ENCODE data around the gene IL10RA. TPM values are rescaled to one million over a fixed set of nuclear protein-coding genes. Genes with fewer than 3 reads are reported as not detected.

IL10RA gene
- total RNA-seq, 4 donors from 2014 or later = 14.3 to 34.9 (median 20.9) TPM

GRCh38 chr11:117979481-117980211 is 6.5 kb upstream of the IL10RA start:
- peak overlapping the region in 1 of 4 donors; percentile 43 for H3K27ac ChIP-seq (replicated peaks in 1 of 4)
- 64% methylated on average over 7 of the region's 7 CpGs for WGBS
- H3K4me3 ChIP-seq = no peak overlapping the region
- TF ChIP-seq POLR2AphosphoS5 (IDR thresholded peaks at IDR 0.05) (peak in 1 of 2 donors; percentile 49), CTCF (IDR thresholded peaks at IDR 0.05) (no peak), POLR2A (IDR thresholded peaks at IDR 0.05; ENCODE audit: low read depth) (no peak), EP300 (IDR thresholded peaks at IDR 0.05) (no peak)
- H3K36me3 ChIP-seq = no peaks in the 10 kb centered on the region
- peak; percentile 91 for DNase-seq (ENCODE audit: extremely low spot score)
- intact Hi-C loops (cut with DNase I) = no loop called here
- peaks cover 0 to 10% (median 0%) of the 10 kb centered on the region in 4 donors for H3K4me1 ChIP-seq
- H3K9me3 ChIP-seq = no peaks in the 10 kb centered on the region
- peaks cover 0 to 19% (median 2%) of the 10 kb centered on the region in 4 donors for H3K27me3 ChIP-seq

GRCh38 chr11:117980280-117980679 is 5.9 kb upstream of the IL10RA start:
- Histone ChIP-seq H3K9me3 (no peaks in the 10 kb centered on the region), H3K36me3 (no peaks in the 10 kb centered on the region), H3K4me3 (no peak overlapping the region), H3K27me3 (peaks cover 0 to 19% (median 2%) of the 10 kb centered on the region in 4 donors), H3K4me1 (peaks cover 0 to 10% (median 0%) of the 10 kb centered on the region in 4 donors), H3K27ac (replicated peaks in 1 of 4) (no peak overlapping the region)
- WGBS = 26% methylated on average over 2 of the region's 2 CpGs
- TF ChIP-seq POLR2AphosphoS5 (IDR thresholded peaks at IDR 0.05) (no peak), EP300 (IDR thresholded peaks at IDR 0.05) (no peak), CTCF (IDR thresholded peaks at IDR 0.05) (no peak), POLR2A (IDR thresholded peaks at IDR 0.05; ENCODE audit: low read depth) (no peak)
- intact Hi-C loops (cut with DNase I) = no loop called here
- DNase-seq (ENCODE audit: extremely low spot score) = no peak

GRCh38 chr11:117980720-117981119 is 5.5 kb upstream of the IL10RA start:
- WGBS = 91% methylated on average over 3 of the region's 3 CpGs
- H3K36me3 ChIP-seq = no peaks in the 10 kb centered on the region
- H3K9me3 ChIP-seq = no peaks in the 10 kb centered on the region
- TF ChIP-seq CTCF (IDR thresholded peaks at IDR 0.05) (no peak), POLR2A (IDR thresholded peaks at IDR 0.05; ENCODE audit: low read depth) (no peak), POLR2AphosphoS5 (IDR thresholded peaks at IDR 0.05) (no peak), EP300 (IDR thresholded peaks at IDR 0.05) (no peak)
- intact Hi-C loops (cut with DNase I) = no loop called here
- no peak overlapping the region for H3K27ac ChIP-seq (replicated peaks in 1 of 4)
- DNase-seq (ENCODE audit: extremely low spot score) = peak; percentile 81
- peaks cover 0 to 19% (median 2%) of the 10 kb centered on the region in 4 donors for H3K27me3 ChIP-seq
- H3K4me3 ChIP-seq = no peak overlapping the region
- peaks cover 0 to 10% (median 3%) of the 10 kb centered on the region in 4 donors for H3K4me1 ChIP-seq

GRCh38 chr11:117983163-117983475 is 3.1 kb upstream of the IL10RA start:
- intact Hi-C loops (cut with DNase I) = no loop called here
- 85% methylated on average over 3 of the region's 3 CpGs for WGBS
- no peaks in the 10 kb centered on the region for H3K9me3 ChIP-seq
- no peak overlapping the region for H3K4me3 ChIP-seq
- H3K27me3 ChIP-seq = peaks cover 0 to 27% (median 2%) of the 10 kb centered on the region in 4 donors
- peaks cover 13 to 16% (median 15%) of the 10 kb centered on the region in 4 donors for H3K4me1 ChIP-seq
- no peak overlapping the region for H3K27ac ChIP-seq (replicated peaks in 1 of 4)
- TF ChIP-seq EP300 (IDR thresholded peaks at IDR 0.05) = no peak
- TF ChIP-seq CTCF (IDR thresholded peaks at IDR 0.05) = no peak
- TF ChIP-seq POLR2A (IDR thresholded peaks at IDR 0.05; ENCODE audit: low read depth) = no peak
- TF ChIP-seq POLR2AphosphoS5 (IDR thresholded peaks at IDR 0.05) = no peak
- no peaks in the 10 kb centered on the region for H3K36me3 ChIP-seq
- no peak for DNase-seq (ENCODE audit: extremely low spot score)

All from esophagus muscularis mucosa (tissue), 4 donors.